GM12878 (cell line): ENCODE results near the gene TMTC1. TPM values are rescaled to one million over a fixed set of nuclear protein-coding genes. Genes with fewer than 3 reads are reported as not detected.

Experiments used
- ATAC-seq: fragments of 200-7000 bp; cut with Tn5 transposase; 3 replicates; pipeline ENCODE4 v1.9.1; 2020; ENCODE audit warnings: mild to moderate bottlenecking, moderate library complexity
- BruUV-seq: library from RNA; stranded (reverse); fragments of 400-500 nt; replicated peaks from 2 replicates; lab custom pipeline; 2021; lab: Mats Ljungman, UMichigan
- CTCF ChIA-PET: fragments of 300-600 bp; sonication (Branson Sonifier 250); formaldehyde crosslinking; extraction: SDS; loops from one replicate; lab custom pipeline; 2021; ENCODE audit warnings: inconsistent platforms; lab: Yijun Ruan, JAX
- POLR2A ChIA-PET: fragments of 350-600 bp; formaldehyde crosslinking; extraction: SDS; loops from one replicate; lab custom pipeline; 2021; ENCODE audit warnings: inconsistent platforms; lab: Charles Lee
- RAD21 ChIA-PET: fragments of 300-600 bp; sonication (Branson Sonifier 250); formaldehyde crosslinking; loops from one replicate; lab custom pipeline; 2023; ENCODE audit warnings: antibody characterized with exemption; ENCODE audit not compliant: unreplicated experiment; lab: Charles Lee
- SMC1A ChIA-PET: fragments of 300-600 bp; sonication (Branson Sonifier 250); formaldehyde crosslinking; loops from one replicate; lab custom pipeline; 2023; ENCODE audit not compliant: unreplicated experiment, uncharacterized antibody; lab: Charles Lee
- DNase-seq: peaks from one replicate; pipeline ENCODE4 v3.0.0-alpha.2; 2011; ENCODE audit warnings: low read depth, low spot score
- FAIRE-seq: peaks from 3 replicates; lab custom pipeline; 2011; peaks lifted over from hg19 to GRCh38; lab: Jason Lieb, UNC
- H2AFZ ChIP-seq: 2 replicates; pipeline ENCODE4 v1.6.0; 2011; ENCODE audit warnings: low read depth, low read length, control low read depth; ENCODE audit not compliant: control insufficient read depth
- H3K27ac ChIP-seq: 2 replicates; pipeline ENCODE4 v1.5.1; 2011; ENCODE audit warnings: control low read depth; ENCODE audit not compliant: control insufficient read depth, insufficient read depth
- H3K27me3 ChIP-seq, 2 experiments: replicated peaks in 1 of 2; 2 replicates each; pipeline versions ENCODE4 v1.6.0 to v1.6.1; 2011; ENCODE audit warnings: low read length in 1 of 2; ENCODE audit not compliant: control insufficient read depth in 2 of 2, insufficient read depth in 2 of 2
- H3K36me3 ChIP-seq, 2 experiments: 2 replicates each; pipeline ENCODE4 v1.5.1; 2011; ENCODE audit warnings: low read length in 1 of 2; ENCODE audit not compliant: control insufficient read depth in 2 of 2, insufficient read depth in 2 of 2
- H3K4me1 ChIP-seq: 2 replicates; pipeline ENCODE4 v1.6.1; 2011; ENCODE audit warnings: mild to moderate bottlenecking, low read length, moderate library complexity, mixed read lengths; ENCODE audit not compliant: control insufficient read depth, insufficient read depth
- H3K4me2 ChIP-seq: 2 replicates; pipeline ENCODE4 v1.6.0; 2011; ENCODE audit warnings: control low read depth; ENCODE audit not compliant: control insufficient read depth, insufficient read depth
- H3K4me3 ChIP-seq: fragments of 200-600 bp; sonication (generic); 2 replicates; pipeline ENCODE4 v1.5.1; 2016
- H3K79me2 ChIP-seq: 2 replicates; pipeline ENCODE4 v1.6.0; 2011; ENCODE audit warnings: low read length; ENCODE audit not compliant: control insufficient read depth, insufficient read depth
- H3K9ac ChIP-seq: 2 replicates; pipeline ENCODE4 v1.8.0; 2011; ENCODE audit warnings: low read length, control low read depth, mixed read lengths; ENCODE audit not compliant: control insufficient read depth, insufficient read depth
- H3K9me3 ChIP-seq: replicated peaks from 3 replicates; pipeline ENCODE4 v1.5.1; 2011; ENCODE audit warnings: mild to moderate bottlenecking, low read length; ENCODE audit not compliant: control insufficient read depth, insufficient read depth
- H4K20me1 ChIP-seq: 2 replicates; pipeline ENCODE4 v1.6.0; 2011; ENCODE audit not compliant: control insufficient read depth, insufficient read depth
- ATF3 ChIP-seq: IDR thresholded peaks from 2 replicates; pipeline ENCODE4 v1.6.1; 2011; ENCODE audit warnings: low read depth, mild to moderate bottlenecking, low read length, moderate library complexity, borderline replicate concordance; ENCODE audit errors: extremely low read depth
- BCLAF1 ChIP-seq: fragments of 450-650 bp; IDR thresholded peaks from 2 replicates; pipeline ENCODE4 v1.6.1; 2017; ENCODE audit warnings: antibody characterized with exemption, mild to moderate bottlenecking, moderate library complexity
- CREB1 ChIP-seq: IDR thresholded peaks from 2 replicates; pipeline ENCODE4 v1.6.1; 2012; ENCODE audit warnings: low read depth, mild to moderate bottlenecking, inconsistent platforms
- IKZF1 ChIP-seq: fragments of 450-650 bp; conservative IDR thresholded peaks from 2 replicates; pipeline ENCODE4 v1.6.1; 2017; ENCODE audit warnings: antibody characterized with exemption, mild to moderate bottlenecking
- MYC ChIP-seq: IDR thresholded peaks from 2 replicates; pipeline ENCODE4 v1.6.1; 2011; ENCODE audit warnings: mild to moderate bottlenecking, low read length, moderate library complexity, inconsistent platforms; ENCODE audit not compliant: insufficient read depth, insufficient replicate concordance, insufficient read length, severe bottlenecking
- SKIL ChIP-seq: fragments of 450-650 bp; IDR thresholded peaks from 2 replicates; pipeline ENCODE4 v1.6.1; 2017; ENCODE audit warnings: mild to moderate bottlenecking, low read depth, inconsistent platforms; ENCODE audit not compliant: poor library complexity, severe bottlenecking
- SMARCA5 ChIP-seq: fragments of 450-650 bp; IDR thresholded peaks from 2 replicates; pipeline ENCODE4 v1.6.1; 2017; ENCODE audit warnings: mild to moderate bottlenecking
- ZBTB11 ChIP-seq: fragments of 450-650 bp; formaldehyde crosslinking; IDR thresholded peaks from 2 replicates; pipeline ENCODE4 v1.5.0; 2022; ENCODE audit warnings: mild to moderate bottlenecking, missing genetic modification characterization
- ZZZ3 ChIP-seq: IDR thresholded peaks from 2 replicates; pipeline ENCODE4 v1.6.1; 2011; ENCODE audit warnings: low read depth; ENCODE audit not compliant: control insufficient read depth, insufficient read length
- WGBS: methylation state at CpG from one replicate; pipeline ENCODE4 v1.1.6; 2016; ENCODE audit warnings: low lambda C conversion rate; ENCODE audit not compliant: insufficient replicate concordance, insufficient coverage; ENCODE audit errors: missing lambda C conversion rate; 5-methylcytosine and 5-hydroxymethylcytosine counted together
- in situ Hi-C: fragments of 300-500 bp; cut with MboI; formaldehyde crosslinking; loops from 9 replicates; pipeline ENCODE4 v1.14.3; 2018; ENCODE audit warnings: mixed read lengths
- intact Hi-C: fragments of 100-400 bp; cut with micrococcal nuclease; formaldehyde crosslinking; loops from one replicate; pipeline ENCODE4 v1.14.2; 2022; ENCODE audit not compliant: unreplicated experiment
- polyA plus RNA-seq, 11 experiments: library from polyadenylated mRNA; depleted of rRNA in 4 of 11; unstranded in 6 of 11; stranded (reverse) in 5 of 11; fragments of >200 nt; fragmentation: Nextera tagmentation in 4 of 11; fragmentation: Illumina TruSeq in 1 of 11; extraction: Ambion mirVana in 4 of 11; extraction: Trizol in 1 of 11; gene quantifications; 1 replicate in 1 of 11; 2 replicates in 10 of 11; pipeline versions ENCODE4 v1.2.1 to v1.2.3, GENCODE V29; 2011 to 2016; ENCODE audit warnings: inconsistent platforms in 2 of 11, missing spikeins in 2 of 11, low read depth in 1 of 11
- total RNA-seq, 4 experiments: library from RNA; depleted of rRNA in 3 of 4; stranded (reverse); fragments of >200 nt in 3 of 4; fragmentation: Illumina TruSeq in 1 of 4; extraction: Trizol in 1 of 4; gene quantifications; 2 replicates each; pipeline versions ENCODE4 v1.2.1 to v1.2.3, GENCODE V29; 2013 to 2021

Gene TMTC1
- total and polyA plus RNA-seq, 10 of the 15 experiments (the other 5 are each of a cell fraction or from before 2014, with no cell fraction given) = 0.10 to 20.9 (median 0.57) TPM

- no peak for TF ChIP-seq ZBTB11 (CRISPR knock-in tag)
- no peak for TF ChIP-seq CREB1
- TF ChIP-seq ATF3 = no peak
- no peak for TF ChIP-seq MYC
- no peak for TF ChIP-seq SMARCA5
Measured at GRCh38 chr12:29508949-29509348, 274.8 kb downstream of the TMTC1 start (continued).

- H3K27me3 ChIP-seq = no peaks in the 10 kb centered on the region
- H3K4me1 ChIP-seq = no peaks in the 10 kb centered on the region
- RAD21 ChIA-PET = interaction anchor here (1.5 kb wide), 1 partner anchor 12 kb away, joined by 3 read pairs; no protein-coding TSS in a partner anchor
- no peaks in the 10 kb centered on the region for H4K20me1 ChIP-seq
- POLR2A ChIA-PET = no interaction called here
- FAIRE-seq = no peak
- H3K4me3 ChIP-seq = no peak overlapping the region
- in situ Hi-C loops (no loop called here), intact Hi-C loops (no loop called here)
- SMC1A ChIA-PET = no interaction called here
- CTCF ChIA-PET = interaction anchor here (1.0 kb wide), 1 partner anchor 15 kb away, joined by 4 read pairs; no protein-coding TSS in a partner anchor
- no peak overlapping the region for H3K4me2 ChIP-seq
- no peak overlapping the region for H3K27ac ChIP-seq
- no peak for DNase-seq
- no peak overlapping the region for H2AFZ ChIP-seq
- no TSS peak for BruUV-seq
- H3K9ac ChIP-seq = no peak overlapping the region
- no peaks in the 10 kb centered on the region for H3K9me3 ChIP-seq
- WGBS = 56% methylated on average over 3 of the region's 3 CpGs
- H3K36me3 ChIP-seq = no peaks in the 10 kb centered on the region
- no peaks in the 10 kb centered on the region for H3K79me2 ChIP-seq
- ATAC-seq = no peak
- TF ChIP-seq IKZF1 (no peak), SKIL (no peak), ZZZ3 (no peak), BCLAF1 (no peak)
Measured at GRCh38 chr12:29505122-29505521, 278.6 kb downstream of the TMTC1 start.
